GM21529 (cell line): ENCODE results near the gene PARD3.

Source experiments
- ATAC-seq: cut with Tn5 transposase; IDR thresholded peaks from one replicate; pipeline ENCODE4 v1.9.1; 2021; ENCODE audit not compliant: unreplicated experiment

The PARD3 gene

DNA sequence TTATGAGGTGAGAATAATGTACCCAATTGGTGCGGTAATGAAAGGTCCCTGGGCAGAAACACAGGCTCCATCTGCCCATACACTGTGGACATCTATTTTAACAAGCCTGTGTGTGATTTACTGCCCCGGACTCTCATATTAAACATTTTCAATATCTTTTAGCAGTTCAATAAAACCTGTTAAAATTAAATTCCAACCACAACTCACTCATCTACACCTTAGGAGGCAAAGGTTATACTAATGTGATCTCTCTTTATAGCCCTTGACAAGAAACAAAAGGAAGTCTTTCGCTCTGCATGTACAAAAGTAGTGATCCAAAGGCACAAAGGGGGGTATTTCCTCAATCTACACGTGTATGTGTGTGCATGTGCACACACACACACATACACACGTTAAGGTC is 186.0 kb downstream of the PARD3 start:
- ATAC-seq = no peak

DNA sequence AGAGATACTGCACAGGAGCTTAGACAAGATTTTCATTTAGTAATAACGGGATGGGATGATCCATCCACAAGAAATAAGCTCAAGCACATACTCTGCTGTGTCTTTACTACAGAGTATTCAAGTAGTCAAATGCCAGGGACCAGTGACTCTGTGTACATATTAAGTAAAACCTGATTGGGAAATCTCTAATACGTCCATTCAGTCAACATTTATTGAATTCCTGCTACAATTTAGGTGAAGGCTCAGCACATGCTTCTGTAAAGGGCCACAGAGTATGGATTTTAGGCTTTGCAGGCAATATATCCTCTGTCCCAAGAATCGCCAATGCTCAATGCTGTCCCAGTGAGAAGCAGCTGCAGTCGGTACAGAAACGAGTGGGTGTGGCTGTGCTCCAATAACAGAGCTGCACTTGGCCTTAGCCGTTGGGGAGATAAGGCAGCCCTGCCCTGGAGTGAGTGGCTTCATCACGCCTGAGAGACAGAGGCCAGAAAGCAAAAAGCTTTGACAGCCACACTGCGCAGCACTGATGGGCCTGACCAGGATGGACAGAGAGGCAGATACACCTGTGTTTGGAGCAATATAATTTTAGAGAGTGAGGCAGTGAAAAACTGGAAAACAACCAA is 186.8 kb downstream of the PARD3 start:
- no peak for ATAC-seq

GRCh38 chr10:34627741-34628140 is 187.4 kb downstream of the PARD3 start:
- no peak for ATAC-seq

- no peak for ATAC-seq
Observed at GRCh38 chr10:34627331-34627730, 187.8 kb downstream of the PARD3 start.

DNA sequence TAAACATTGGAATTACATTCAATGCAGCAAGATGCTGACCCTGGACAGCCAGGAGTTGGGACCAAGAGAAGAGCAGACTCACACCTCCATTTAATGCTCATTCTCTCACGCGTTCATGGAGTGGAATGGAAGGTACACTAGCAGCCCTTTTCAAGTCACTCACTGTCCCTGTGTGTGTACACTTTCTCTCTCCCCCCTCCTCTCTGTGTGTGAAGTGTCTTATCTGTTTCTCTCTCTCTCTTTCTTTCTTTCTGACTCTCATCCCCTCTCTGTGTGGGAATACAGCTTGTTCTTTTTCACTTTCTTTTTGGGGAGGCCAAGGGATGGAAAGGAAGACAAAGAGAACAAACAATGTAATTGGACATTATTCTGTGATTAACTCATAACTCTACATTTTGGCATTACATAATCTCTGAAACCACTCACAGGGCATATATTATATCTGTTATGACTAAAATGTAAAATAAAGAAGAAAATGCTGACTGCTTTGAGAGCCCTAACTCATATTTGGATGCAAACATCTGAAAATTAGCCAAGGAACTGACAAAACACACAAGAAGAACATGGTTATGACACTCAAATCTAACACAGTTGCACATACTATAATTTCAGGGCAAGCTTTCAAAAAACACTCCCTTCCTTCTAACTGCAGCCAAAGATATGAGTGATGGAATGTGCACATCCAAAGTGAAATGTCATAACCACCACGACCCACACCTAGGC is 188.8 kb downstream of the PARD3 start:
- ATAC-seq = no peak

DNA sequence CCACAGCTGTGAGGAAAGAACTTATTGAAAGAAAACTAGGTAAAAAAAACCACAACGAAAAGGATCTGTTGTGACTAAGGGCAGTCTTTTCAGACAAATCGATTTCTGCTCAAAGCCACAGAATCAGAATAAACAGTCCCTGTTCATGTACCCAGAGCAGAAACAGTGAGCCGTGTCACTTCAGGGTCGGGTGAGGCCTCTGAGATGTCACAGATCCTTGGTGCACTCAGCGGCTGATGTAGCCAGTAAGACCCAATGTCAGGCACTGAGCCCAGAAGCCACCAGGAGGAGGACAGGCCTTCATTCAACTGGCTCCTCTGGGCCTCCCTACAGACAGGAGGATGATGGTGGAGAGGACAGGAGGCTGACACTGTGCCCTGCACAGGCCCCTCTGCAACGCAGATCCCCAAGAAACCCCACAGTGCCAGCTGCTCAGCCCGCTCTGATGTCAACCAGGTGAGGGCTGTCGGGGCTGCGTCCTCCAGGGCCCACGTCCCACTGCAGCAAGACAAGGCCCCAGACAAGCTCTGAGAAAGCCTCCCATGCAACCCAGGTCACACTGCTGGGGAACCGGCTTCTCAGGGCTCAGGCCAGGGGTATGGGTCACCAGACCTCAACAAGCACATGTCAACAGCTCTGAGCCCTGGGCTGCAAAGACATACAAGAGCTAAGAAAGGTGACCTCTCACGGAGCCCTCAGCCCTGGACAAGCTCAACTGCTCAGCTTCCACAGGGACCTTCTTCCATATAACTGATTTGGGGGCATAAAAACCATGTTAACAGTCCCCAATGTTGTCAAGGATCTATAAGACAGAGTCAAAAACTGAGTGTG is 190.6 kb downstream of the PARD3 start:
- ATAC-seq = no peak

DNA sequence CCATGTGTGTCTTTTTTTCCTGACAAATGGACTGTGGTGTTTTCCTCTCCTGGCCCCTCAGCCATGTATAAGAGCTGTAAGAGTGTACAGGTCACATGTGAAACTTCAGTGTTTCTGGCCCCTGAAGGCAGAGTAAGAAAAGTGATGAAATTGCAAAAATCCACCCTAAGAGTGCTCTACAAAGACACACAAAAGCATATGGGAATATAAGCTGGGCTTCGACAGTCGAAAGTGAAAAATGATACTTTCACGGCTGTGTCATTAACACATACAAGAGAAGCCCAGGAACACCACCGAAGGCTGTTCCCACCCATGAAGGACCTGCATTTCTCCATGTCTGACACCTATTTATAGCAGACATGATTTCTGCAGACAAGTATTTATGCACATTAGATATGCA is 192.2 kb downstream of the PARD3 start:
- no peak for ATAC-seq

GRCh38 chr10:34618611-34619010 is 196.5 kb downstream of the PARD3 start:
- no peak for ATAC-seq

DNA sequence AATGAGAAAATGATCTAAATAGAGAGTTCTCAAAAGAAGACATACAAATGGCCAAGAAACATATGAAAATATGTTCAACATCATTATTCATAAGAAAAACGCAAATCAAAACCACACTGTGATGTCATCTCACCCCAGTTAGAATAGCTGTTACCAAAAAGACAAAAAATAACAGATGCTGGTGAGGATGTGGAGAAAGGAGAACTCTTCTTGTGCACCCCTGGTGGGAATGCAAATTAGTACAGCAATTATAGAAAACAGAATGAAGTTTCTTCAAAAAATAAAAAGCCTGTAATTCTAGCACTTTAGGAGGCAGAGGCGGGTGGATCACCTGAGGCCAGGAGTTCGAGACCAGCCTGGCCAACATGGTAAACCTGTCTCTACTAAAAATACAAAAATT is 199.3 kb downstream of the PARD3 start:
- ATAC-seq = no peak

GRCh38 chr10:34613491-34613890 is 201.6 kb downstream of the PARD3 start:
- ATAC-seq = no peak

GRCh38 chr10:34612938-34613337 is 202.2 kb downstream of the PARD3 start:
- ATAC-seq = no peak

- no peak for ATAC-seq
Observed at GRCh38 chr10:34612446-34612845, 202.7 kb downstream of the PARD3 start.

DNA sequence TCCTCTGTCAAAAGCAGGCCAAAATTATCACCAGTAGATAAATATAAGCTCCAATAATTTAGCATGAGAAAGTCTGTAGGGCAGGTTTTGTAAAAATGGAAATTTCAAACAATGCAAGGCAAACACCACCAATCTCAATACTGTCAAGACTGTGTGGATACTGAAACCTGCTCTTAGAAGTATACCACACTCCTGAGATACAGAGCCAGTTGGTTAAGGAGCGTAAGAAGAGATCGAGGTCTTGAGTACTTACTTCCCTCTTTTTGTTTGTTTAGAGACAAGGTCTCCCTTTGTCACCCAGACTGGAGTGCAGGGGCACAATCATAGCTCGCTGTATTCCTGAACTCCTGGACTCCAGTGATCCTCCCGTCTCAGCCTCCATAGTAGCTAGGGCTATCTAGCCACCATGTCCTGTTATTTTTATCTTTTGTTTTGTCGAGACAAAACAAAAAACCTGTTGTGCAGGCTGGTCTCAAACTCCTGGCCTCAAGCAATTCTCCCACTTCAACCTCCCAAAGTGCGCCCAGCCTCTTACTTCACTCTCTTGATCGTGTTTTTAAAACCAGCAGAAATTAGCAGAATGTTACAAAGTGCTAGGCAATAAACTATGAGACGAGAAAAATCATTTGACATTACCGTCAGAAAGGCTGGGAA is 205.7 kb downstream of the PARD3 start:
- ATAC-seq = no peak

DNA sequence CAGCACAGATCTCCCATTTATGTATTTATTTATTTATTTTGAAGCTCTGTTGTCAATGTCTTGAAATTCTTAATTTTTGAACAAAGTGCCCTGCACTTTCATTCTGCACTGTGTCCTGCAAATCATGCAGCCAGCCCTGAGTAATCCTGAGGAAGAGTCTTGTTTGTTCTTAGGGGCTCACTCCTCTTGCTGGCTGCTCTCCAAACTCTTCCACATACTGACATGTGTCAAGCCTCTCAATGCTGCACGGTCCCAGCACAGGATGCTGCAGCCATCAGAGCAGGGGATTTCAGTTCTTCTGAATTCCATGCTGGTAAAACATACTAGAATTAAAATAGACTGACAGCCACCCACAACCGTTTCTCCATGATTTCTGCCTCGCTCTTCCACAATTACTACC is 207.2 kb downstream of the PARD3 start:
- ATAC-seq = no peak

- no peak for ATAC-seq
Observed at GRCh38 chr10:34606890-34607289, 208.2 kb downstream of the PARD3 start.

- ATAC-seq = no peak
Observed at GRCh38 chr10:34602478-34602877, 212.6 kb downstream of the PARD3 start.

- no peak for ATAC-seq
Observed at GRCh38 chr10:34601691-34602090, 213.4 kb downstream of the PARD3 start.

GRCh38 chr10:34599026-34599795 is 215.9 kb downstream of the PARD3 start:
- ATAC-seq = no peak

- ATAC-seq = no peak
Observed at GRCh38 chr10:34596351-34596750, 218.7 kb downstream of the PARD3 start.

GRCh38 chr10:34593930-34594329 is 221.2 kb downstream of the PARD3 start:
- ATAC-seq = no peak
